ENCODE data around the gene GPC3. TPM values are rescaled to one million over a fixed set of nuclear protein-coding genes. Genes with fewer than 3 reads are reported as not detected.

Gene GPC3
- total RNA-seq, 2 donors from 2014 or later = 1.9 to 2.0 TPM

DNA sequence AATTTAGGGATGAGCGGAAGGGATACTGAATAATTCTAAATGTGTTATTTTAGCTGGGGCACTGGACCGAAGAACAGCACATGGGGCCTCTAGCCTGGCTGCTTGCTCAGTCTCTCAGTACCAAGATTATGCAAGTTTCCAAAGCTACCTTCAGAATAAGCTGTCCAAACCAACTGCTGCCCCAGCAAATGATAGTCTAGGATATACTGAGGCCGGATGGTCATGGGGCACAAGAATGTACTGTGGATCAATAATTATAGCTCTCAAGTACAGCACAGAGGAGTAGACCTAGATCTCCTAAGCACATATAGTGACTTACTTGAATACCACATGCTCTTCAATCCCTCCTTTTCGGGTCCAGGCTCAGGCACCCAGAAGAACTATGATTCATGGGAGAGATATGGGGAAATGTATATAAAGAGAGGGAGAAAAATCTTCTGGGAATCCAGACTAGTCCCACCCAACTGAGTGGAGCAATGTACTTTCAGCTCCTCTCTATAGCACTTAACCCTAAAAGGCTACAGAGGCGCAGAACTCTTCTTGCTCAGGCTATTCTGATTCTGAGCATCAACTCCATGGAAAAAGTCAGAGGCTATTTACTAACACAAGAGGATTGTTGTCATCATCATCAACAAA, 409.8 kb downstream of the GPC3 start:
- Histone ChIP-seq H3K36me3 (no peaks in the 10 kb centered on the region), H3K4me3 (no peak overlapping the region), H3K27ac (no peak overlapping the region), H3K27me3 (no peaks in the 10 kb centered on the region), H3K4me1 (no peaks in the 10 kb centered on the region), H3K9me3 (no peaks in the 10 kb centered on the region), H3K9ac (ENCODE audit: low read depth in 2 of 2, low read length in 2 of 2) (no peak overlapping the region)
- DNase-seq = no peak
- TF ChIP-seq, protein P1, sequence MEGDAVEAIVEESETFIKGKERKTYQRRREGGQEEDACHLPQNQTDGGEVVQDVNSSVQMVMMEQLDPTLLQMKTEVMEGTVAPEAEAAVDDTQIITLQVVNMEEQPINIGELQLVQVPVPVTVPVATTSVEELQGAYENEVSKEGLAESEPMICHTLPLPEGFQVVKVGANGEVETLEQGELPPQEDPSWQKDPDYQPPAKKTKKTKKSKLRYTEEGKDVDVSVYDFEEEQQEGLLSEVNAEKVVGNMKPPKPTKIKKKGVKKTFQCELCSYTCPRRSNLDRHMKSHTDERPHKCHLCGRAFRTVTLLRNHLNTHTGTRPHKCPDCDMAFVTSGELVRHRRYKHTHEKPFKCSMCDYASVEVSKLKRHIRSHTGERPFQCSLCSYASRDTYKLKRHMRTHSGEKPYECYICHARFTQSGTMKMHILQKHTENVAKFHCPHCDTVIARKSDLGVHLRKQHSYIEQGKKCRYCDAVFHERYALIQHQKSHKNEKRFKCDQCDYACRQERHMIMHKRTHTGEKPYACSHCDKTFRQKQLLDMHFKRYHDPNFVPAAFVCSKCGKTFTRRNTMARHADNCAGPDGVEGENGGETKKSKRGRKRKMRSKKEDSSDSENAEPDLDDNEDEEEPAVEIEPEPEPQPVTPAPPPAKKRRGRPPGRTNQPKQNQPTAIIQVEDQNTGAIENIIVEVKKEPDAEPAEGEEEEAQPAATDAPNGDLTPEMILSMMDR (IDR thresholded peaks at IDR 0.05) = no peak
- intact Hi-C loops (cut with DNase I) = no loop called here

DNA sequence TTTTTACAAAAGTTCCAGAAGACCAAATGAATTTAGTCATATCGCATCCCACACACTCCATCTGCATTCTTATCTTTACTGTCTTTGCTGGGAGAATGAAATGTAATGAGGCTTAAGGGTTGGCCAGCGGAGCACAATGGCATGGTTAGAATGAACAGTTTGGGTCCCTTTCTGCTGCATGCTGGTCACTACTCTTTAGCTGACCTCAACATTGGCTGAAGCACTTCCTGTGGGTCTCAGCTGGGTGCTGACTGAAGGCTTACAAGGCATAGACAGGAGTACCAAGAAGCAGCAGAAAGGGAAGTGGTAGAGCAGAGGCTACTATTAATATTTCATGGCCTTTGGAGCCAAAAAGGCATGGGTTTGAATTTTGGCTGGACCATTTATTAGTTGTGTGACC, 410.7 kb downstream of the GPC3 start:
- intact Hi-C loops (cut with DNase I) = no loop called here
- H3K27ac ChIP-seq = no peak overlapping the region
- no peaks in the 10 kb centered on the region for H3K27me3 ChIP-seq
- TF ChIP-seq, protein P1 (IDR thresholded peaks at IDR 0.05) = no peak
- no peaks in the 10 kb centered on the region for H3K36me3 ChIP-seq
- DNase-seq = no peak
- no peak overlapping the region for H3K9ac ChIP-seq (ENCODE audit: low read depth in 2 of 2, low read length in 2 of 2)
- H3K4me3 ChIP-seq = no peak overlapping the region
- H3K9me3 ChIP-seq = no peaks in the 10 kb centered on the region
- H3K4me1 ChIP-seq = no peaks in the 10 kb centered on the region

DNA sequence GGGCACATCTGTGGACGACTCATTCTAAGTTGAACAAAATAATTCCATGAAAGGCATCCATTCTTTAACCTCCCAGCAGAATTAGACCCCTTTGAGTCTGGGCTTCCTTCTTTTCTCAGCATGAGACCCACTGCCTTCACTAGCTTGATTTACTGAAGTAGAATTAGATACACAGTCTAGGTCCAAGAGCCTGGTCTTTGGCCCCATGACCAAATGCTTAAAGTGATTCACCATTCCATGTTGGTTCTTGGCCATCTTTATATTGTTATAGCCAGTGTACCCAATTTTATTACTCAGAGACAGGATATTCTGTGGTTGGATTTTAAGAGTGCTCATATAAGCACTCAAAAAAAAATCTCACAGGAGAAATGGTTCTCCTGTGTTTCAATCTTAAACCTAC, 414.8 kb downstream of the GPC3 start:
- no peak for DNase-seq
- Histone ChIP-seq H3K27me3 (no peaks in the 10 kb centered on the region), H3K9ac (ENCODE audit: low read depth in 2 of 2, low read length in 2 of 2) (no peak overlapping the region), H3K36me3 (no peaks in the 10 kb centered on the region), H3K27ac (no peak overlapping the region), H3K4me1 (no peaks in the 10 kb centered on the region), H3K9me3 (no peaks in the 10 kb centered on the region), H3K4me3 (no peak overlapping the region)
- intact Hi-C loops (cut with DNase I) = no loop called here
- TF ChIP-seq, protein P1 (IDR thresholded peaks at IDR 0.05) = no peak

DNA sequence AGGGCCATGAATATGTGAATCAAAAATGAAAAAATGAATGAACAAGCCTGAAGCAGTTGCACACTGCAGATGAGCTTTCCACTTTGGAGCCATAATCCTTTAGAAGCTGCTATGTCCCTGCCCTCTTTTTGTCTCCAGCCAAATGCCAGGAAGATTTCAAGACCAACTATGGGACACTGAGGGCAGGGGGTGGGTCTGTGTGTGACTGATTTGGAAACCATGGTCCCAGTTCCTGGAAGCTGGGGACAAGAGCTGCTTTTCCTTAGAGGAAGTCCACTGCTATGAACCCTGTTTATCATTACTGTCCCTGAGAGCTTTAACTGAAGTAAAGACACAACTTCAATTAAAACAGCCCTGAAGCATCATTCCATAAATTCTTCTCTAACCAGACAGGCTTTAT, 416.2 kb downstream of the GPC3 start:
- Histone ChIP-seq H3K9ac (ENCODE audit: low read depth in 2 of 2, low read length in 2 of 2) (no peak overlapping the region), H3K9me3 (no peaks in the 10 kb centered on the region), H3K36me3 (no peaks in the 10 kb centered on the region), H3K4me1 (no peaks in the 10 kb centered on the region), H3K4me3 (no peak overlapping the region), H3K27me3 (no peaks in the 10 kb centered on the region), H3K27ac (no peak overlapping the region)
- intact Hi-C loops (cut with DNase I) = no loop called here
- TF ChIP-seq, protein P1 (IDR thresholded peaks at IDR 0.05) = no peak
- DNase-seq = no peak

DNA sequence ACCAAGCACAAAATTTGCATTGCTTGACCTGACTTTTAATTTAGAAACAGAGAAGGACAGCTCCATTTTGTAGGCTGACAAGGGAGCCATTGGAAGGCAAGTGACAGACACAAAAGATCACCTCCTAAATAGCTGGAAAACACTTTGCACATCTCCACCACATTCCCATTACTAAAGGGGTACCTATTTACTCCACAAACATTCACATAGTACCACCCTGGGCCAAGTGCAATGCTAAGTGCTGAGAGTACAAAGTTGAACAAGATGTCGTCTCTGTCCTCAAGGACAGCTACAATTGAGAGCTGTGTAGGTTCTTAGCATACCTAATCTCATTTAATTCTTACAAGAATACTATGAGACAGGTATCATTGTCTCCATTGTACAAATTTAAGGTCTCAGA, 417.3 kb downstream of the GPC3 start:
- TF ChIP-seq, protein P1 (IDR thresholded peaks at IDR 0.05) = no peak
- no peak overlapping the region for H3K9ac ChIP-seq (ENCODE audit: low read depth in 2 of 2, low read length in 2 of 2)
- H3K27me3 ChIP-seq = no peaks in the 10 kb centered on the region
- DNase-seq = no peak
- H3K27ac ChIP-seq = no peak overlapping the region
- no peaks in the 10 kb centered on the region for H3K9me3 ChIP-seq
- intact Hi-C loops (cut with DNase I) = no loop called here
- H3K4me3 ChIP-seq = no peak overlapping the region
- H3K36me3 ChIP-seq = no peaks in the 10 kb centered on the region
- H3K4me1 ChIP-seq = no peaks in the 10 kb centered on the region
